NCI-H1417 (cell line): ENCODE results near the gene PPM1A.
"Not testable (repeated sequence)": the region's sequence is repeated elsewhere in the genome, so short reads cannot be mapped to it uniquely, and the experiment has no call there.

Experiments
- DNase-seq, 3 experiments: peaks; one replicate each; lab custom pipeline; 2025; lab: John Stamatoyannopoulos, UW

PPM1A gene

GRCh38 chr14:60320860-60321259, 71.8 kb downstream of the PPM1A start:
- not testable (repeated sequence) for DNase-seq

GRCh38 chr14:60323199-60323896, 74.3 kb downstream of the PPM1A start:
- no peak for DNase-seq

GRCh38 chr14:60324837-60325236, 75.8 kb downstream of the PPM1A start:
- no peak for DNase-seq

- no peak for DNase-seq
These were observed 77.3 kb downstream of the PPM1A start for GRCh38 chr14:60326274-60326673.

GRCh38 chr14:60327447-60328331, 78.7 kb downstream of the PPM1A start:
- DNase-seq = peak; percentile 84 to 91 (median 89)

GRCh38 chr14:60328583-60328982, 79.6 kb downstream of the PPM1A start:
- DNase-seq = peak in 2 of 3 experiments; percentile 2 to 32

GRCh38 chr14:60329274-60329673, 80.3 kb downstream of the PPM1A start:
- DNase-seq = no peak

GRCh38 chr14:60331201-60332045, 82.4 kb downstream of the PPM1A start:
- peak; percentile 77 to 96 (median 92) for DNase-seq

GRCh38 chr14:60332046-60332399, 83.0 kb downstream of the PPM1A start:
- DNase-seq = no peak

- no peak for DNase-seq
These were observed 83.8 kb downstream of the PPM1A start for GRCh38 chr14:60332869-60333268.

- no peak for DNase-seq
These were observed 90.5 kb downstream of the PPM1A start for GRCh38 chr14:60339571-60339970.

GRCh38 chr14:60343571-60344071, 94.6 kb downstream of the PPM1A start:
- no peak for DNase-seq

- no peak for DNase-seq
These were observed 95.7 kb downstream of the PPM1A start for GRCh38 chr14:60344751-60345150.

GRCh38 chr14:60346706-60347105, 97.7 kb downstream of the PPM1A start:
- DNase-seq = no peak

- peak; percentile 50 to 76 (median 59) for DNase-seq
These were observed 99.2 kb downstream of the PPM1A start for GRCh38 chr14:60348211-60348610.
